Inferior parietal cortex (tissue), 1 donor: Measurements from ENCODE around the gene DMAC2L.
"Not testable (repeated sequence)": the region's sequence is repeated elsewhere in the genome, so short reads cannot be mapped to it uniquely, and the experiment has no call there.

Source experiments
- DNase-seq: peaks from one replicate; pipeline ENCODE4 v3.0.0-alpha.2; 2016; ENCODE audit errors: extremely low spot score

Gene DMAC2L

DNA sequence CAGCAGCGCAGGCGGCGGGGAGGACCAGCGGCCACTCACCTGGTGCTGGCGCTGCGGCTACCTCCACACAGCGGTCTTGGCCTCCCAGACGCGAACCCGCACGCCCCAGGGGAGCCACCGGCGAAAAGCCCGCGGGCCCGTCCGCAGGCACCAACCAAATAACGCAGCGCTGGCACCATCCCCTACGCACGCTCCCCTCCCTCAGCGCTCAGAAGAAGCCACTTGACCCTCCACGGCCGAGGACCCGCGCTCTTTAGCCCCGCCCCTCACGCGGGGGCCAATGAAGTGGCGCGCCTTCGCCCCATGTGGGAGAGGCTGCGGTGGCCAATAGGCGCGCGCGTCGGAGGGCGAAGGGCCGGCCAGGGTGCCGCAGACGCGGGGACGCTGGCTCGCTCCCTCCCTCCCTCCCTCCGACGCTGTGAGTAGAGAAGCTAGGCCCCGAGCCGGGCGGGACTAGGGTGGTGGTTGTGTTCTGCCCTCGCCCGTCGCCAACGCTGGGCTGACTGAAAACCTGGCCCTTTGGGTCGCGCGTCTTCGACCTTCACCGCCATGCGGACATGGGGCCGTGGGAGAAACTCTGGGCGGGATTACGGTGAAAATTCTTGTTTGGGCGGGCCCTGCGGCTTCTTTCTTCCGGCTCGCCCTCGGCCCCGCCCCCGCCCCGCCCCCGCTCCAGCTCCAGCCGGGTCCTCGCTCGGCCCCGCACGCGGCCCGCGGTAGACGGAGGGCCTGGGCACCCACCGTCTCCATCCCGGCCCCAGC, at the start of gene DMAC2L, which contains the start of gene L2HGDH:
TSS of gene DMAC2L (plus strand) at position 353 of the 762 bp plus-strand sequence. CDS start 9,164 bp downstream, outside the sequence.
TSS of gene L2HGDH (minus strand) at position 258 of the 762 bp plus-strand sequence. CDS start at position 179, 79 bp downstream.
- peak; percentile 95 for DNase-seq

DNA sequence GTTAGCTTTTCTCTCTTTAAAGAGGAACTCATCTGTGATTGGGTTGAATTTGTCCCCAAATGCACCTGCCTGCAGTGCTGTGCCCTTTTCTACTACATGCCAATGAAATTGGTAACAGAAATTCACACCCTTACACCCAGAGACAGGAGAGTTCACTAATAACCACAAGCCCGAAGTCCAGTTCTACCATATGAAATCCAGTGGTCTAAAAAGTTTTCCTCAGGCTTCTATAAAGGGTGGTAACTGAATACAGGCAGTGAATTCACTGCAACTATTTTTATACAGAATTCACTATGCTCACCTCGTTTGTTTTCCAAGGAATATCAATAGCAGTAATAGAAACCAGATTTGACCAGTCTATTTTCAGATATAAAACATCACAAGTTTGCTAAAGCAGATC, 49.3 kb upstream of the DMAC2L start:
- no peak for DNase-seq

DNA sequence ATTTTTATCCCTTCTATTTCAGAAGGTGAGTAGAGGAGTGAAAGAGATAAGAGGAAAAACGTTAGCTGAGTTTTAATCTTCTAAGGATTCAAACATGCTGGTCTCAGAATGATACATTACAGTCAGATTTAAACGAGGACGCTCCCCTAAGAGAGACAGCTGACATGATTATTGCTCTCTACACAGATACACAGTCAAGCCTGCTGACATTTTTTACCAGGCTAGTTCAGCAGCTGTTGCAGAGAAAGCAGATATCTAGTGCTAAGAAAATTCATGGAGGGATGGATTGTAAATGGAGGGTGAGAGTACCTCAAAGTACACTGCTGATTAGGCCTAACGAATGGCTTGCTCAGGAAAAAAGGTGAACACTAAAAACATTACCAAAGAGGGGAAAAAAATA, 48.8 kb upstream of the DMAC2L start:
- DNase-seq, result no peak

- DNase-seq, result no peak
Measured at GRCh38 chr14:50265029-50265428, 47.1 kb upstream of the DMAC2L start.

GRCh38 chr14:50270932-50271331, 41.2 kb upstream of the DMAC2L start:
- DNase-seq, result no peak

- DNase-seq, result no peak
Measured at GRCh38 chr14:50272498-50272897, 39.6 kb upstream of the DMAC2L start.

GRCh38 chr14:50285861-50286260, 26.3 kb upstream of the DMAC2L start:
- no peak for DNase-seq

DNA sequence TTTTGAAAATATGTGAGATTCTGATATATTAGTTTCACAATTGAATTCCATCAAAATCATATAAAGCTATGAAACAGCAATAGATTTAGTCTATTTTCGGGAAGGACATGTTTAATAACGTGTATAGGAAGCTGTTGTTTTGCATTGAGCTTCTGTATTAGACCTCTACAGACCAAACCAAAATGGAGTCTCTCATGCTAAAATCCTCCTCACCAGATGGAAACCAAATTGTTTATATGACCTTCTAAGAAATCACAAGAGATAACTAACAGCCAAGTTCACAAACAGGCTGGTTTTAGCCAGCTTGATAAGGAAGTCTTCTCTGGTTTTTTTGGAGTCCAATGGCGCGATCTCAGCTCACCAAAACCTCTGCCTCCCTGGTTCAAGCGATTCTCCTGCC, 24.0 kb upstream of the DMAC2L start:
- no peak for DNase-seq

DNA sequence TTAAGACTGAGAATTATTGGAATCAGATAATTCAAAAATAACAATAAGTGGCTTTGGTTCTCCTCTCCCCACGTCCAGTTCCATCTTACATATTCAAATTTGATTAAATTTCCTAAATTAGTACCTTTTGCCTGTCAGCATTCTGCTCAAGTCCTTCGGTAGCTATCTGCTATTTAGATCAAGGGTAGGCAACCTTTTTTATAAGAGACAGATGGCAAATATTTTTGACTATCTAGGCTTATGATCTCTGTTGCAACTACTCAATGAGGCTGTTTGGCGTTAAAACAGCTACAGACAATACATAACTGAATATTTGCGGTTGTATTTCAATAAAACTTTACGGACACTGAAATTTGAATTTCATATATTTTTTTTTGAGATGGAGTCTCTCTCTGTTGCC, 21.8 kb upstream of the DMAC2L start:
- no peak for DNase-seq

GRCh38 chr14:50299585-50299984, 12.5 kb upstream of the DMAC2L start:
- DNase-seq, result no peak

DNA sequence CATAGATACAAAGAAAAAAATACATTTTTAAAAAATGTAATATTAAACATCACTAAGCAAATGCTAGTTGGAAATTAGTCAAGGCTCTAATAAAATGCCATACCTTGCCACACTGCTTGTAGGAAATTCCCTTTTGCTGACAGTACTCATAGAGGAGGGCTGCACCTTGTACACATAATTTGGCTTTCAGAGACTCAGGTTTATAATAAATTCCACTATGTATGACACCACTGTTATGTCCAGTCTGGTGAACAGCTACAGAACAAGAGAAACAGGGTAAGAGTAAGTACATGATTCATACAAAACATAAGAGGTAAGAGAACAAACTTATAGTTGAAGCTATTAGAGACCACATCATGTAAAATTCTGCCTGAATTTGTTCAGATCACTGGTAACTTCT, 10.2 kb upstream of the DMAC2L start:
- no peak for DNase-seq

- peak; percentile 24 for DNase-seq
Measured at GRCh38 chr14:50303744-50304471, 8.2 kb upstream of the DMAC2L start.

- DNase-seq, result no peak
Measured at GRCh38 chr14:50308363-50308915, 3.7 kb upstream of the DMAC2L start.

DNA sequence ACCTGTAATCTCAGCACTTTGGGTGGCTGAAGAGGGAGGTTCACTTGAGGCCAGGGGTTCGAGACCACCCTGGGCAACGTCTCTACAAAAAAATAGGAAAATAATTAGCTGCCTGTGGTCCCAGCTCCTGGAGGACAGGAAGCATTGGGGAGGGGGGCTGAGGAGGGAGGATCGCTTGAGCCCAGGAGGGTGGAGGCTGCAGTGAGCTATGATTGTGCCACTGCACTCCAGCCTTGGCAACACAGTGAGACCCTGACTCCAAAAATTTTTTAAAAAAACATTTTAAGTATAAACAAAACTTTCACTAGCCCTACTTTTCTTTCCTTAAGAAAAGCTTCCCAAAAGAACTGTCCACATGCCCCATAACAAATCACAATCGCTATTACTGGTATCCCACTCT, 1.7 kb upstream of the DMAC2L start:
- DNase-seq, result no peak

GRCh38 chr14:50311337-50311971, 670 bp upstream of the DMAC2L start:
- no peak for DNase-seq

GRCh38 chr14:50312734-50313054, 570 bp downstream of the DMAC2L start:
- no peak for DNase-seq

DNA sequence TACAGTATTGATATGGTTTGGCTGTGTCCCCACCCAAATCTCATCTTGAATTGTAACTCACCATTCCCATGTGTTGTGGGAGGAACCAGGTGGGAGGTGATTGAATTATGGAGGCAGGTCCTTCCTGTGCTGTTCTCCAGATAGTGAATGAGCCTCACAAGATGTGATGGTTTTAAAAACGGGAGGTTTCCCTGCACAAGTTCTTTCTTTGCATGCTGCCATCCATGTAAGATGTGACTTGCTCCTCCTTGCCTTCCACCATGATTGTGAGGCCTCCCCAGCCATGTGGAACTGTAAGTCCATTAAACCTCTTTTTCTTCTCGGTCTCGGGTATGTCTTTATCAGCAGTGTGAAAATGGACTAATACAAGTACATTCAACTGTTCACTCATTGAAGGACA, 2.0 kb downstream of the DMAC2L start:
- not testable (repeated sequence) for DNase-seq

GRCh38 chr14:50318031-50318626, 6.0 kb downstream of the DMAC2L start:
- DNase-seq, result peak; percentile 65

DNA sequence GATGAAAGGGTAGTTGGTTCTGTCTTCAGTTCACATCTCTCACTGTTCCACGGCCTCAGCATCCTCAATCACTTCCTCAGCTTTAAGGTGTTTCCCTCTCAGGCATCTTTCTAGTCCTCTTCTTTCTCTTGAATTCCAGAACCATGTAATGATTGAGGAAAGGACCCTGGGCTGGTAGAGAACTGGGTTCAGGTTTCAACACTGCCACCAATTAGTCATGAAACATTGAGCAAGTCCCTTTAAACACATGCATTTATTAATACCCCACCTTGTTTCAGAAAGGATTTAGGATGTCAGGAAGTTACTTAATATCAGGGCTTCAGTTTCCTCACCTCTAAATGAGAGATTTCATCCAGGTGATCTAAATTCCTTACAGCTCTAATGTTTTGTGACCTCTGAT, 7.2 kb downstream of the DMAC2L start:
- DNase-seq, result no peak

DNA sequence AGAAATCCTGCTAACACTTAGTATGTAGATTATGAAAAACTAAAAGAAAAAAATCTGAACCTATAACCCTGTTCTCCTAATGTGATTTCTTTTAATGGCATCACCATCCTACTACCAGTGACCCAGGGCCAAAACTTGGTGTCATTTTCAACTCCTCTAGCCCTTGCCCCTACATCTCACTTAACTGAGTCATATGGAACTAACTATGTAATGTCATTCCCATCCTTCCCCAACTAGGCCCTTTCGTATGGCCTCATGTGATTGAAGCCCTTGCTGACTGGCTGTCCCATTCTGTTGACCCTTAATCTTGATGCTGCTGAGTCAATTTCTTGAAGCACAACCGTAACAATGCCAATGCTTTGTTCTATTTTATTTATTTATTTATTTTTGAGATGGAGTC, 7.6 kb downstream of the DMAC2L start:
- no peak for DNase-seq

GRCh38 chr14:50320283-50320682, 8.2 kb downstream of the DMAC2L start:
- no peak for DNase-seq
